Kidney epithelial cell (primary cell): ENCODE data around the gene TBX5. TPM values are rescaled to one million over a fixed set of nuclear protein-coding genes. Genes with fewer than 3 reads are reported as not detected.

Experiments
- DNase-seq: peaks from one replicate; pipeline ENCODE4 v3.0.0-alpha.2; 2010; ENCODE audit warnings: low read depth
- H3K27me3 ChIP-seq: 2 replicates; pipeline ENCODE4 v1.6.0; 2011; ENCODE audit warnings: low read length; ENCODE audit not compliant: control insufficient read depth, insufficient read depth
- H3K36me3 ChIP-seq: 2 replicates; pipeline ENCODE4 v1.5.1; 2011; ENCODE audit warnings: low read length; ENCODE audit not compliant: control insufficient read depth, insufficient read depth
- H3K4me3 ChIP-seq: 2 replicates; pipeline ENCODE4 v1.5.1; 2011; ENCODE audit warnings: low read depth, mild to moderate bottlenecking, control low read depth, low read length
- CTCF ChIP-seq: IDR thresholded peaks from 2 replicates; pipeline ENCODE4 v1.5.1; 2011; ENCODE audit warnings: mild to moderate bottlenecking, moderate library complexity, low read length, control low read depth, inconsistent platforms; ENCODE audit not compliant: insufficient read depth, poor library complexity, severe bottlenecking
- total RNA-seq: library from RNA; depleted of rRNA; stranded (reverse); fragments of >200 nt; gene quantifications from 2 replicates; pipeline ENCODE4 v1.2.3, GENCODE V29; 2015

TBX5 gene
- total RNA-seq, 1 donor from 2014 or later = not detected

DNA sequence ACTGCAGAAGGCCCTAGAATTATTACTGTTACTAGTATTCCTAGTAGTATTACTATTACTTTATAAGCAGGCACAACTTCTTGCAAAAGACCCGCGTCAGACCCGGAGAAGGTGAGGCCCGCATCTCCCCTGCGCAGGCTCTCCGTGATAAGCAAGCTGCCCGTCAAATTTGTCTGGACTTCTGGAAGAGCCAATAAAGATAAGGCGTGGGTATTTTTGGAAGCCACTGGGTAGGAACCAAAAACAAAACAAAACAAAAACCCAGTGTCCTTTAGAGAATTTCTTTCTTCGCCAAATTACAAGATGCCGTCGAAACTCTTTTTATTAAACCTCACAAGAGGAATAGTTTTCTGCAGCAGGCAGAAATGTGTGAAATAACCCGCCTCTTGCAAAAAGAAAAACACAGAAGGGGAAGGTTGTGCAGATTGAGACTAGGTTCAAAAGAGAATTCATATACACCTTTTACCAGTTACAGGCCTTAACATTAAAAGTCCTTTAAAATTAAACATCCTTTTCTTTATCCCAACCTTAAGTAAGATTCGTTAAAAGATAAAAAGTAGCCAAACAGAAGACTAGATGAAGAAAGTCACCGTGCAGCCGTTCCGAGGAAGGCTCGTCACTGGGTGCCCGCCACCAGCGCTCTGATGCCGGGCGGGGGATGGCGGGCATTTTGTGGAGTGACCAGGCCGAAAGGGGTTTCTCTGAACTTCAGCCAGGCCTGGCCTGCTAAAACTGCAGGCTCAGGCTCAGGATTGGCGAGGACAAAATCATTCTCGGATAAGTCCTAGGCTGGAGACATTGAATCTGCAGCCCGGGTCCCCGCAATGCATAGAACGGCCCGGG, 1.6 kb downstream of the TBX5 start:
- peaks cover 89% of the 10 kb centered on the region for H3K27me3 ChIP-seq
- no peak for TF ChIP-seq CTCF
- no peak overlapping the region for H3K4me3 ChIP-seq
- no peak for DNase-seq
- H3K36me3 ChIP-seq = no peaks in the 10 kb centered on the region

- TF ChIP-seq CTCF = no peak
- peaks cover 84% of the 10 kb centered on the region for H3K27me3 ChIP-seq
- no peaks in the 10 kb centered on the region for H3K36me3 ChIP-seq
- no peak overlapping the region for H3K4me3 ChIP-seq
- DNase-seq = no peak
These were observed 2.3 kb downstream of the TBX5 start for GRCh38 chr12:114403690-114404066.

GRCh38 chr12:114403011-114403689, 2.8 kb downstream of the TBX5 start:
- DNase-seq = no peak

GRCh38 chr12:114402084-114402717, 3.7 kb downstream of the TBX5 start:
- TF ChIP-seq CTCF = no peak
- H3K27me3 ChIP-seq = peaks cover 84% of the 10 kb centered on the region
- no peak for DNase-seq
- H3K4me3 ChIP-seq = no peak overlapping the region
- no peaks in the 10 kb centered on the region for H3K36me3 ChIP-seq

More at GRCh38 chr12:114403011-114403689, 2.8 kb downstream of the TBX5 start:
- Histone ChIP-seq H3K4me3 (no peak overlapping the region), H3K27me3 (peaks cover 84% of the 10 kb centered on the region), H3K36me3 (no peaks in the 10 kb centered on the region)
- TF ChIP-seq CTCF = no peak

DNA sequence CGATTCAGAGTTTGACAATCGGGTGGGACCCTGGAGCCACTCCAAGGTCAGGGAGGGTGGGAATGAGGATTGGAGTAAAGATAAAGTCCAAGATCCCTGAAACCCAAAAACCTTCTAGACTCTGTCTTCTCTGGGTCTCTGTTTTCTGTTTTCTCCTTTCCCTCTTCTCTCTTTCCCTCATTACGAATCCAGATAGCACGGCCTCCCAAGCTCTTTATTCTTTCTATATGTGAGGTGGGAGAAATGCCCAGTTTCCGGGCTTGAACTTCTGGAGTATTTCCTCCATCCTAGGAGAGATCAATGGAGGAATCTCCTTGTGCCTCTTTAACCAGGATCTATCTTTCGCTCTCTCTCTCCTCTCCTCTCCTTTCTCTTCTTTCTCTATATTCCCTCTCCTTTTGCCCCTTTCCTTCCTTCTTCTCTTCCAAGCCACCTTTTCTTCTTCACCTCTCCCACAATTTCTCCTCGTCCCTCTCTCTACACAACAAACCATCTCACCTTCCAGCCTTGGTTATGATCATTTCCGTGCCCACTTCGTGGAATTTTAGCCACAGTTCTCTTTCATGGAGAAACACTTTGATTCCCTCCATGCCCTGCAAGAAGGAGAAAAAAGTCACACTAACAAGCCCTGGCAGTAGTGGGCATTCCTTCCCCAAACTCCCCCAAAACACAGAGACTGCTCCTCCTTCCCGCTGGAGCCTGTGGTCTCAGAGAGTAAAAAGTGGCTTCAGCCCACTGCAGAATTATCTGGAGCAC, 4.4 kb downstream of the TBX5 start:
- DNase-seq = no peak
- Histone ChIP-seq H3K4me3 (no peak overlapping the region), H3K36me3 (no peaks in the 10 kb centered on the region), H3K27me3 (peaks cover 84% of the 10 kb centered on the region)
- no peak for TF ChIP-seq CTCF
